PC-3 (cell line): ENCODE measurements around the gene POLR2H. TPM values are rescaled to one million over a fixed set of nuclear protein-coding genes. Genes with fewer than 3 reads are reported as not detected.

Experiments used
- ATAC-seq: fragments of 200-7000 bp; cut with Tn5 transposase; 2 replicates; pipeline ENCODE4 v1.9.1; 2020; ENCODE audit warnings: mild to moderate bottlenecking, moderate library complexity
- BruUV-seq: library from RNA; stranded (reverse); fragments of 400-500 nt; replicated peaks from 2 replicates; lab custom pipeline; 2021; lab: Mats Ljungman, UMichigan
- CTCF ChIA-PET: fragments of 300-600 bp; sonication (Branson Sonifier 250); formaldehyde crosslinking; loops from one replicate; lab custom pipeline; 2022; ENCODE audit warnings: antibody characterized with exemption; lab: Charles Lee
- POLR2A ChIA-PET: fragments of 300-600 bp; sonication (Branson Sonifier 250); formaldehyde crosslinking; loops from one replicate; lab custom pipeline; 2022; ENCODE audit warnings: antibody characterized with exemption; ENCODE audit not compliant: unreplicated experiment; lab: Charles Lee
- DNase-seq: peaks from one replicate; pipeline ENCODE4 v3.0.0-alpha.2; 2015
- H2AFZ ChIP-seq: fragments of 300-600 bp; sonication (generic); 2 replicates; pipeline ENCODE4 v1.6.0; 2016; ENCODE audit warnings: antibody characterized with exemption, low read length
- H3F3A ChIP-seq: fragments of 300-600 bp; sonication (generic); one replicate; pipeline ENCODE4 v1.6.0; 2017; ENCODE audit warnings: antibody characterized with exemption, low read length, control low read depth, mild to moderate bottlenecking; ENCODE audit not compliant: unreplicated experiment
- H3K27ac ChIP-seq: fragments of 300-600 bp; sonication (generic); 2 replicates; pipeline ENCODE4 v1.5.1; 2016; ENCODE audit warnings: mild to moderate bottlenecking, low read length
- H3K27me3 ChIP-seq: fragments of 300-600 bp; sonication (generic); 2 replicates; pipeline ENCODE4 v1.6.1; 2016; ENCODE audit warnings: low read length, mixed read lengths
- H3K36me3 ChIP-seq: fragments of 300-600 bp; sonication (generic); 2 replicates; pipeline ENCODE4 v1.6.1; 2016; ENCODE audit warnings: low read depth, mixed run types, low read length, mixed read lengths
- H3K4me1 ChIP-seq: fragments of 300-600 bp; sonication (generic); 2 replicates; pipeline ENCODE4 v1.5.1; 2016; ENCODE audit warnings: low read length; ENCODE audit not compliant: insufficient read depth
- H3K4me2 ChIP-seq: fragments of 300-600 bp; sonication (generic); 2 replicates; pipeline ENCODE4 v1.6.0; 2016; ENCODE audit warnings: low read length
- H3K4me3 ChIP-seq: fragments of 300-600 bp; sonication (generic); 2 replicates; pipeline ENCODE4 v1.5.1; 2016; ENCODE audit warnings: mild to moderate bottlenecking, low read length, mixed read lengths
- H3K79me2 ChIP-seq: fragments of 300-600 bp; sonication (generic); 2 replicates; pipeline ENCODE4 v1.6.1; 2017; ENCODE audit warnings: low read length, mixed read lengths
- H3K9ac ChIP-seq: fragments of 300-600 bp; sonication (generic); 2 replicates; pipeline ENCODE4 v1.6.0; 2016; ENCODE audit warnings: mild to moderate bottlenecking, low read length
- H3K9me2 ChIP-seq: fragments of 300-600 bp; sonication (generic); replicated peaks from 2 replicates; pipeline ENCODE4 v1.6.1; 2016; ENCODE audit warnings: mixed run types, low read length, mixed read lengths
- H3K9me3 ChIP-seq: fragments of 300-600 bp; sonication (generic); 2 replicates; pipeline ENCODE4 v1.6.1; 2016; ENCODE audit warnings: low read length, mixed read lengths
- H4K20me1 ChIP-seq: fragments of 300-600 bp; sonication (generic); 2 replicates; pipeline ENCODE4 v1.6.1; 2016; ENCODE audit warnings: low read length, mixed read lengths
- EZH2 ChIP-seq: fragments of 300-600 bp; sonication (generic); IDR thresholded peaks from one replicate; pipeline ENCODE4 v1.6.1; 2017; ENCODE audit warnings: antibody characterized with exemption, mild to moderate bottlenecking, low read length; ENCODE audit not compliant: unreplicated experiment
- EZH2phosphoT487 ChIP-seq: fragments of 300-600 bp; sonication (generic); IDR thresholded peaks from 2 replicates; pipeline ENCODE4 v1.6.1; 2018; ENCODE audit warnings: mild to moderate bottlenecking, antibody characterized with exemption, low read length, borderline replicate concordance
- intact Hi-C: fragments of 100-400 bp; cut with micrococcal nuclease; formaldehyde crosslinking; loops from 2 replicates; pipeline ENCODE4 v1.9.0; 2023
- total RNA-seq: library from RNA; depleted of rRNA; stranded (reverse); fragments of >200 nt; gene quantifications from 2 replicates; pipeline ENCODE4 v1.2.3, GENCODE V29; 2014
- TF ChIP-seq, protein P1 (sequence below): fragments of 300-600 bp; sonication (generic); conservative IDR thresholded peaks from 2 replicates; pipeline ENCODE4 v1.5.1; 2017; ENCODE audit warnings: antibody characterized with exemption, low read depth, mild to moderate bottlenecking, low read length

Gene POLR2H
- total RNA-seq, 1 experiment from 2014 or later: 193 TPM

DNA sequence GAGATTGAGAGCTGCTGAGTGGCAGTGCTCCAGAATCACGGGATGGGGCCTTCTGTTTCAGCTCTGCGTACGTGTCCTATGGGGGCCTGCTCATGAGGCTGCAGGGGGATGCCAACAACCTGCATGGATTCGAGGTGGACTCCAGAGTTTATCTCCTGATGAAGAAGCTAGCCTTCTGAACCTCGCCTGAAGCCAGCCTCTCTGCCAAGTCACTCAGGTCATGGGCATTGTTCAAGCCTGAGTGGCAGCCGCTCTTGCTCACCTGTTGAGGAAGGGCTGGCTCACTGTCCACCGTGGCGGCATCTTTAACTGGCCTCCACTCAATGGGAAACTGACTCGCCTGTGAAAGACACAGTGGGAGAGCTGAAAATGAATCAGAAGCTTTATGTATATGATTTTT is 6.6 kb downstream of the POLR2H start:
- CTCF ChIA-PET: no interaction called here
- Histone ChIP-seq H3K79me2 (peaks cover 24% of the 10 kb centered on the region), H3K4me1 (peaks cover 15% of the 10 kb centered on the region), H3K4me2 (no peak overlapping the region), H3K4me3 (no peak overlapping the region), H3F3A (no peaks in the 10 kb centered on the region), H3K9ac (no peak overlapping the region), H2AFZ (no peak overlapping the region), H4K20me1 (peaks cover 24% of the 10 kb centered on the region), H3K27me3 (no peaks in the 10 kb centered on the region), H3K9me2 (no peaks in the 10 kb centered on the region), H3K27ac (no peak overlapping the region), H3K36me3 (peaks cover 26% of the 10 kb centered on the region), H3K9me3 (no peaks in the 10 kb centered on the region)
- intact Hi-C loops: no loop called here
- no TSS peak for BruUV-seq
- TF ChIP-seq, protein P1, sequence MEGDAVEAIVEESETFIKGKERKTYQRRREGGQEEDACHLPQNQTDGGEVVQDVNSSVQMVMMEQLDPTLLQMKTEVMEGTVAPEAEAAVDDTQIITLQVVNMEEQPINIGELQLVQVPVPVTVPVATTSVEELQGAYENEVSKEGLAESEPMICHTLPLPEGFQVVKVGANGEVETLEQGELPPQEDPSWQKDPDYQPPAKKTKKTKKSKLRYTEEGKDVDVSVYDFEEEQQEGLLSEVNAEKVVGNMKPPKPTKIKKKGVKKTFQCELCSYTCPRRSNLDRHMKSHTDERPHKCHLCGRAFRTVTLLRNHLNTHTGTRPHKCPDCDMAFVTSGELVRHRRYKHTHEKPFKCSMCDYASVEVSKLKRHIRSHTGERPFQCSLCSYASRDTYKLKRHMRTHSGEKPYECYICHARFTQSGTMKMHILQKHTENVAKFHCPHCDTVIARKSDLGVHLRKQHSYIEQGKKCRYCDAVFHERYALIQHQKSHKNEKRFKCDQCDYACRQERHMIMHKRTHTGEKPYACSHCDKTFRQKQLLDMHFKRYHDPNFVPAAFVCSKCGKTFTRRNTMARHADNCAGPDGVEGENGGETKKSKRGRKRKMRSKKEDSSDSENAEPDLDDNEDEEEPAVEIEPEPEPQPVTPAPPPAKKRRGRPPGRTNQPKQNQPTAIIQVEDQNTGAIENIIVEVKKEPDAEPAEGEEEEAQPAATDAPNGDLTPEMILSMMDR: no peak
- TF ChIP-seq EZH2: no peak
- TF ChIP-seq EZH2phosphoT487: no peak
- POLR2A ChIA-PET: no interaction called here
- DNase-seq: no peak
- no peak for ATAC-seq

DNA sequence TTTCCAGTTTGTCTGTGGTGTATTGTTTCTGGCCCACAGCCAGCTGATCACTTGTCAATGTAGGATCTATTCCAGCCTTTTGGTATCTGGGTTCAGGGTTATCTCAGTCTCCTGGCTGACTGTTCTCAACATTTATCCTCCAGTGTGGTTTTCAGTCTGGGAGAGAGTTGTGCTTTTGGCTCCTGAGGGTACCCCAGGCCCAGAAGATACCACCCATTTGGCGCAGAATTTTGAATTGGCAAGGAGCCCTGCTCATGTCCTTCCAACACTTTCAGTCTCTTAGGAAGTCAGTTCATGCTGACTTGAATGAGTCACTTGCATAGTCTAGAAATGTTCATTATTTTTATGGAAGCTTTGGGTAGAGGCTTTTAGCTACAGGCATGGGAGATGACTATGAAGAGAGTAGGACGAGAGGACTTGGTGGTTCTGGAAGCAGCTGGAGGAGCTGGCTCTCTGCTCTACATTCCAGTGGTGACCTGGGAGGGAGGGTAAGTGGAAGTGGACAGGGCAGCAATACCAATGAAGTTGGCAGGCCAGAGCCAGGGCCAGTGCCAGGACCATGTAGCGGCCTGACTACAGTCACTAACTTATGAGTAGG is 7.2 kb downstream of the POLR2H start:
- no peak overlapping the region for H3K27ac ChIP-seq
- H2AFZ ChIP-seq: no peak overlapping the region
- no peak overlapping the region for H3K4me2 ChIP-seq
- no peaks in the 10 kb centered on the region for H3K27me3 ChIP-seq
- no peak for DNase-seq
- no peaks in the 10 kb centered on the region for H3K9me2 ChIP-seq
- H3K4me3 ChIP-seq: no peak overlapping the region
- POLR2A ChIA-PET: no interaction called here
- peaks cover 24% of the 10 kb centered on the region for H4K20me1 ChIP-seq
- ATAC-seq: no peak
- no peak overlapping the region for H3K9ac ChIP-seq
- peaks cover 26% of the 10 kb centered on the region for H3K36me3 ChIP-seq
- intact Hi-C loops: no loop called here
- H3K4me1 ChIP-seq: peaks cover 15% of the 10 kb centered on the region
- H3K9me3 ChIP-seq: no peaks in the 10 kb centered on the region
- no TSS peak for BruUV-seq
- peaks cover 20% of the 10 kb centered on the region for H3K79me2 ChIP-seq
- H3F3A ChIP-seq: no peaks in the 10 kb centered on the region
- CTCF ChIA-PET: interaction anchor here (0.6 kb wide), 1 partner anchor 65 kb away, joined by 4 read pairs; no protein-coding TSS in a partner anchor
- TF ChIP-seq EZH2phosphoT487 (no peak), EZH2 (no peak)
- TF ChIP-seq, protein P1: no peak

DNA sequence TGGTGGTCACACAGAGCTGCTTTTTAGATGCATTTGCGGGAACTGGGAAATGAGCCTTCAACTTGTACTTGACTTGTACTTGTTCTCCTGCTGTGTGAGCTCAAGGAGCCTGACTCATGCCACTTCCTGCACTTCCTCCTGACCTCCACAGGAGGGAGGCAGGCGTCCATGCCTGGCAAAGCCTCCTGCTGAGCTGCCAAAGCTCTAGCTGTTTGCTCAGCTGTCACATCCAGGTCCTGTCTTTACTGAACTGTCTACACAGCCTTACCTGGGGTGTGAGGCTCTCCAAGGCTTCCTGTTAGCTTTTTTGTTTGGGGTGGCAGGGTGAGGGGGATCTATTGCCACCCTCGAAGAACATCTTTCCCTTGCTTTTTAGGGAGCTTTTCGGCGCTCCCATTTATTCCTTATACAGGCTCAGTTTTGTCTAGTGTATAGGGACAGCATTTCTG is 10.1 kb downstream of the POLR2H start:
- intact Hi-C loops: loop anchor here (1.0 to 10.0 kb wide), 5 partner anchors 45 to 433 kb away; no protein-coding TSS in a partner anchor
- no TSS peak for BruUV-seq

More for the DNA sequence above, 10.1 kb downstream of the POLR2H start:
- Histone ChIP-seq H3K9ac (no peak overlapping the region), H3K27ac (no peak overlapping the region), H3K36me3 (peaks cover 17% of the 10 kb centered on the region), H2AFZ (no peak overlapping the region), H3K27me3 (peaks cover 18% of the 10 kb centered on the region), H3F3A (no peaks in the 10 kb centered on the region), H3K79me2 (no peaks in the 10 kb centered on the region), H3K9me3 (no peaks in the 10 kb centered on the region), H3K4me2 (no peak overlapping the region), H4K20me1 (0 out of 2 replicates have a peak, but pooled peaks cover 13% of the 10 kb centered on the region), H3K4me1 (peaks cover 4% of the 10 kb centered on the region; the same call in 1 of the 2 replicates), H3K4me3 (no peak overlapping the region), H3K9me2 (no peaks in the 10 kb centered on the region)
- ChIA-PET CTCF (interaction anchor here (0.5 to 2.7 kb wide), 27 partner anchors 10 to 886 kb away, joined by 3 to 24 read pairs (median 4); partner anchors contain the start of genes CLCN2 and POLR2H), POLR2A (no interaction called here)
- ATAC-seq (peak; percentile 94), DNase-seq (peak; percentile 92)
- TF ChIP-seq EZH2: no peak
- TF ChIP-seq, protein P1: peak; percentile 97
